ENCODE results near the gene B3GAT2.

Gene B3GAT2

GRCh38 chr6:70900047-70900446, 56.8 kb downstream of the B3GAT2 start:
- Histone ChIP-seq H3K36me3 (ENCODE audit: control insufficient read depth, insufficient read depth, low read length) (no peaks in the 10 kb centered on the region), H3K9me3 (ENCODE audit: control insufficient read depth, insufficient read depth, low read length) (no peaks in the 10 kb centered on the region), H3K27me3 (ENCODE audit: control insufficient read depth, insufficient read depth, low read length) (no peaks in the 10 kb centered on the region), H3K27ac (ENCODE audit: low read depth, low read length) (no peak overlapping the region), H3K4me3 (ENCODE audit: low read depth, low read length) (no peak overlapping the region), H3K9ac (ENCODE audit: low read depth, low read length) (no peak overlapping the region), H3K4me1 (ENCODE audit: control insufficient read depth, insufficient read depth, low read length) (no peaks in the 10 kb centered on the region)

DNA sequence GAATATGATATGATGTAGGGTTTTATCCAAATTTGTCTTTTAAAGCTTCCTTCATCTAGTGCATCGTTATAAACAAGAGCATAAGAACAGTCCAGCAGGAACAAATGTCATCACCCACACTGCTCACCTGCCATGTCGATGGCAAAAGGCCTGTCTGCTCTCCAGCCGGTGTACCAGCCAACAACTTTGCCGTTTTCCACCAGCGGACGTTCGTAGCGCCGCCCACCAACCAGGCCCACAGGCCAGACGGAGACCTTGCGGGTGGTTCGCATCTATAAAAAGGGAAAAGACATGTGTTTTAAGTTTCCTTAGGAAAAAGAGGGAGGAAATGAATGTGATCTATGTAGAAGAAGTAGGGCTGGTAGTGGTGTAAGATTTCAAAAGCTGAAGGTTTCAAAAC, 62.9 kb downstream of the B3GAT2 start:
- no peak overlapping the region for H3K27ac ChIP-seq (ENCODE audit: low read depth, low read length)
- H3K4me1 ChIP-seq (ENCODE audit: control insufficient read depth, insufficient read depth, low read length) = no peaks in the 10 kb centered on the region
- no peak overlapping the region for H3K4me3 ChIP-seq (ENCODE audit: low read depth, low read length)
- no peaks in the 10 kb centered on the region for H3K9me3 ChIP-seq (ENCODE audit: control insufficient read depth, insufficient read depth, low read length)
- H3K36me3 ChIP-seq (ENCODE audit: control insufficient read depth, insufficient read depth, low read length) = no peaks in the 10 kb centered on the region
- no peak overlapping the region for H3K9ac ChIP-seq (ENCODE audit: low read depth, low read length)
- H3K27me3 ChIP-seq (ENCODE audit: control insufficient read depth, insufficient read depth, low read length) = no peaks in the 10 kb centered on the region

GRCh38 chr6:70889270-70889669, 67.6 kb downstream of the B3GAT2 start:
- no peak overlapping the region for H3K27ac ChIP-seq (ENCODE audit: low read depth, low read length)
- no peak overlapping the region for H3K4me3 ChIP-seq (ENCODE audit: low read depth, low read length)

GRCh38 chr6:70886661-70887060, 70.2 kb downstream of the B3GAT2 start:
- Histone ChIP-seq H3K4me3 (ENCODE audit: low read depth, low read length) (no peak overlapping the region), H3K36me3 (ENCODE audit: control insufficient read depth, insufficient read depth, low read length) (no peaks in the 10 kb centered on the region), H3K9me3 (ENCODE audit: control insufficient read depth, insufficient read depth, low read length) (no peaks in the 10 kb centered on the region), H3K4me1 (ENCODE audit: control insufficient read depth, insufficient read depth, low read length) (peaks cover 26% of the 10 kb centered on the region), H3K9ac (ENCODE audit: low read depth, low read length) (no peak overlapping the region), H3K27me3 (ENCODE audit: control insufficient read depth, insufficient read depth, low read length) (no peaks in the 10 kb centered on the region), H3K27ac (ENCODE audit: low read depth, low read length) (no peak overlapping the region)

More at GRCh38 chr6:70889270-70889669, 67.6 kb downstream of the B3GAT2 start:
- Histone ChIP-seq H3K4me1 (ENCODE audit: control insufficient read depth, insufficient read depth, low read length) (peaks cover 19% of the 10 kb centered on the region), H3K36me3 (ENCODE audit: control insufficient read depth, insufficient read depth, low read length) (no peaks in the 10 kb centered on the region), H3K27me3 (ENCODE audit: control insufficient read depth, insufficient read depth, low read length) (no peaks in the 10 kb centered on the region), H3K9me3 (ENCODE audit: control insufficient read depth, insufficient read depth, low read length) (no peaks in the 10 kb centered on the region), H3K9ac (ENCODE audit: low read depth, low read length) (no peak overlapping the region)

GRCh38 chr6:70886071-70886470, 70.8 kb downstream of the B3GAT2 start:
- no peaks in the 10 kb centered on the region for H3K9me3 ChIP-seq (ENCODE audit: control insufficient read depth, insufficient read depth, low read length)
- H3K27ac ChIP-seq (ENCODE audit: low read depth, low read length) = no peak overlapping the region
- no peak overlapping the region for H3K4me3 ChIP-seq (ENCODE audit: low read depth, low read length)
- H3K27me3 ChIP-seq (ENCODE audit: control insufficient read depth, insufficient read depth, low read length) = no peaks in the 10 kb centered on the region
- H3K9ac ChIP-seq (ENCODE audit: low read depth, low read length) = no peak overlapping the region
- peaks cover 26% of the 10 kb centered on the region for H3K4me1 ChIP-seq (ENCODE audit: control insufficient read depth, insufficient read depth, low read length)
- no peaks in the 10 kb centered on the region for H3K36me3 ChIP-seq (ENCODE audit: control insufficient read depth, insufficient read depth, low read length)

- Histone ChIP-seq H3K9me3 (ENCODE audit: control insufficient read depth, insufficient read depth, low read length) (no peaks in the 10 kb centered on the region), H3K36me3 (ENCODE audit: control insufficient read depth, insufficient read depth, low read length) (no peaks in the 10 kb centered on the region), H3K9ac (ENCODE audit: low read depth, low read length) (no peak overlapping the region), H3K27me3 (ENCODE audit: control insufficient read depth, insufficient read depth, low read length) (no peaks in the 10 kb centered on the region), H3K4me1 (ENCODE audit: control insufficient read depth, insufficient read depth, low read length) (peaks cover 26% of the 10 kb centered on the region), H3K27ac (ENCODE audit: low read depth, low read length) (peak overlapping the region; percentile 35), H3K4me3 (ENCODE audit: low read depth, low read length) (no peak overlapping the region)
Measured at GRCh38 chr6:70884074-70884983, 72.5 kb downstream of the B3GAT2 start.

DNA sequence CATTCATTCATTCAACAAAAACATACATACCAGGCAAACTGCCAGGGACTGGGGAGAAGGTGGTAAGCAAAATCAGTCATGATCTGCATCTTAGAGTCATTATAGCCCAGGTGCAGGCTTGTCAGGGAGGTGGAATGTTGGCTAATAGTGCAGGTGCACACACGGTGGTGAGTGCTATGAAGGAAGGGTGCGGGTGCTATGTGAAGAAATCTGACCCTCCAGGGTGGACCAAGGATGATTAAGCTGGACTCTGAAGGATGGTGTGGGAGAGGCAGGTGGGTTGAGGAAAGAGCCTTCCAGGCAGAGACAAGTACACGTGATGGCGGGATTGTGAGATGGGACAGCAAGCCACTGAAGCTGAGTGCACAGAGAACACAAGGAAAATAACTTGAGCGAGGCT, 77.4 kb downstream of the B3GAT2 start:
- Histone ChIP-seq H3K4me3 (ENCODE audit: low read depth, low read length) (no peak overlapping the region), H3K9me3 (ENCODE audit: control insufficient read depth, insufficient read depth, low read length) (no peaks in the 10 kb centered on the region), H3K27me3 (ENCODE audit: control insufficient read depth, insufficient read depth, low read length) (no peaks in the 10 kb centered on the region), H3K27ac (ENCODE audit: low read depth, low read length) (no peak overlapping the region), H3K9ac (ENCODE audit: low read depth, low read length) (no peak overlapping the region), H3K4me1 (ENCODE audit: control insufficient read depth, insufficient read depth, low read length) (peaks cover 14% of the 10 kb centered on the region), H3K36me3 (ENCODE audit: control insufficient read depth, insufficient read depth, low read length) (no peaks in the 10 kb centered on the region)

DNA sequence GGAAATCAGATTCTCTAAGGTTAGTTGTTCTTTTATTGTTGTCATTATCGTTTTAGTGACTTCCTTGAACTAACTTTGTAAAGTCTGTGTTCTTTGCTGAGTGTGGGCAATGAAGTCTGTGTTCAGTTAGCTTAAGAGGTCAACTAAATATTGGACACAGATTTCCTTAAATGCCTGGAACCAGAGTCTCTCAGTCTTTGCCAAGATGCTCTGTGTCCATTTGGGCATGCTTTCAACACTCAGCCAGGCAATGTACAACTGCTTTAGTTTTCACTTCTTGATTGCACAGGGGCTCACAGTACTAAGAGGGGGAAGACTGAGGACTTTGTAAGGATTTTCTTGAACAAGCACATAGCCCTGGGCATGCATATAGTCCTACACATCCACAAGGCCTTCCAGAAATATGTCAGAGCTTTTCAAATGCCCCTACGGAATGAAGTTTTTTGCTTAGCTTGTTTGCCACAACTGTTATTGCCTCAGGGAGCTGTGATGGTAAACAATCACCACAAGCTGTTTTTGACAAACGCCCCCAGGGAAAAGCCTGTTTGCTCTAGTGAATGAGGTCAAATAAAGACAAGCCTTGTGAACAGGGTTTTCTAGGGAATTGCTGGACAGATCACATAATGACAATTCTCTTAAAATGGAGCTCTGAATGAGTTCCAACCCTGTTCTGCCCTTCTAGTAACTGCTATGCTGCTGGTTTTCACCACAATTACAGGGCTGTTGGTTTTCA, 82.5 kb downstream of the B3GAT2 start:
- Histone ChIP-seq H3K4me3 (ENCODE audit: low read depth, low read length) (no peak overlapping the region), H3K9ac (ENCODE audit: low read depth, low read length) (no peak overlapping the region), H3K4me1 (ENCODE audit: control insufficient read depth, insufficient read depth, low read length) (peaks cover 10% of the 10 kb centered on the region), H3K9me3 (ENCODE audit: control insufficient read depth, insufficient read depth, low read length) (peaks cover 13% of the 10 kb centered on the region), H3K27me3 (ENCODE audit: control insufficient read depth, insufficient read depth, low read length) (no peaks in the 10 kb centered on the region), H3K36me3 (ENCODE audit: control insufficient read depth, insufficient read depth, low read length) (no peaks in the 10 kb centered on the region), H3K27ac (ENCODE audit: low read depth, low read length) (no peak overlapping the region)

DNA sequence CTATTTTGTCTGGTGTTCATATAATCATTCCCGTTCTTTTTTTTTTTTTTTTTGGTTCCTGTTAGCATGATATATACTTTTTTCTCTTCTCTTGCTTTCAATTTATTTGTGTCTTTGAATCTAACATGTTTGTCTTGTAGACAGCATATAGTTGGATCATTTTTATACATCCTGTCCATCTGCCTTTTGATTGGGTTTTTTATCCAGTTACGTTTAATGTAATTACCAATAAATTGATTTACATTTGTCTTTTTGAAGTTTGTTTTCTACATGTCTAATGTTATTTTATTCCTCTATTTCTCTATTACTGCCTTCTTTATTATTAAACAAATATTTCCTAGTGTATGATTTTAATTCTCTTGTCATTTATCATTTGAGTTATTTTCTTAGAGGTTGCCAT, 84.4 kb downstream of the B3GAT2 start:
- Histone ChIP-seq H3K9ac (ENCODE audit: low read depth, low read length) (no peak overlapping the region), H3K4me1 (ENCODE audit: control insufficient read depth, insufficient read depth, low read length) (peaks cover 10% of the 10 kb centered on the region), H3K36me3 (ENCODE audit: control insufficient read depth, insufficient read depth, low read length) (no peaks in the 10 kb centered on the region), H3K27me3 (ENCODE audit: control insufficient read depth, insufficient read depth, low read length) (no peaks in the 10 kb centered on the region), H3K9me3 (ENCODE audit: control insufficient read depth, insufficient read depth, low read length) (peaks cover 13% of the 10 kb centered on the region), H3K27ac (ENCODE audit: low read depth, low read length) (no peak overlapping the region), H3K4me3 (ENCODE audit: low read depth, low read length) (no peak overlapping the region)

GRCh38 chr6:70864401-70864800, 92.5 kb downstream of the B3GAT2 start:
- no peak overlapping the region for H3K4me3 ChIP-seq (ENCODE audit: low read depth, low read length)
- H3K36me3 ChIP-seq (ENCODE audit: control insufficient read depth, insufficient read depth, low read length) = peaks cover 5% of the 10 kb centered on the region
- no peaks in the 10 kb centered on the region for H3K9me3 ChIP-seq (ENCODE audit: control insufficient read depth, insufficient read depth, low read length)
- peaks cover 10% of the 10 kb centered on the region for H3K4me1 ChIP-seq (ENCODE audit: control insufficient read depth, insufficient read depth, low read length)
- peak overlapping the region; percentile 55 for H3K27ac ChIP-seq (ENCODE audit: low read depth, low read length)
- H3K27me3 ChIP-seq (ENCODE audit: control insufficient read depth, insufficient read depth, low read length) = no peaks in the 10 kb centered on the region
- H3K9ac ChIP-seq (ENCODE audit: low read depth, low read length) = no peak overlapping the region

DNA sequence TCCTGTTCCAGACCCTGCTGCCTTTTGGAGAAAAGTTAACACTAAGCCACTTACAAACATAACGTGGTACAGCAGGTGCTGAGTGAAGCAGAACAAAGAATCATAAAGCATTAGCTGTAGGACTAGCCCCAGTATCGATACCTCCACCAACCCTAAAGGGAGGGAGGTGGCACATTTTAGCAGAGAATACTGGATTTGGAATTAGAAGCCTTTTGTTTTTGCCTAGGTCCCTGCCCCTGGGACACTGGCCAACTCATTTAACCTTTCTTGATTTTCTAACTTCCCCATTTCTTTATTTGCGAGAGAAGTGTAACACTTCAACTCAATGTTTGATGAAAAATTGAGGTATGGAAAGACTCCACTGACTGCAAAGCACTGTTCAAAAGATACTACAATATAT, 93.5 kb downstream of the B3GAT2 start:
- H3K9ac ChIP-seq (ENCODE audit: low read depth, low read length) = no peak overlapping the region
- no peak overlapping the region for H3K27ac ChIP-seq (ENCODE audit: low read depth, low read length)
- no peaks in the 10 kb centered on the region for H3K9me3 ChIP-seq (ENCODE audit: control insufficient read depth, insufficient read depth, low read length)
- peaks cover 9% of the 10 kb centered on the region for H3K36me3 ChIP-seq (ENCODE audit: control insufficient read depth, insufficient read depth, low read length)
- no peak overlapping the region for H3K4me3 ChIP-seq (ENCODE audit: low read depth, low read length)
- peaks cover 10% of the 10 kb centered on the region for H3K4me1 ChIP-seq (ENCODE audit: control insufficient read depth, insufficient read depth, low read length)
- no peaks in the 10 kb centered on the region for H3K27me3 ChIP-seq (ENCODE audit: control insufficient read depth, insufficient read depth, low read length)

All from HUES48 (cell line).